ENCODE measurements around the gene DCP1B. TPM values are rescaled to one million over a fixed set of nuclear protein-coding genes. Genes with fewer than 3 reads are reported as not detected.
A peak's percentile ranks its signal among the peaks of the same experiment; 100 is the strongest.

The DCP1B gene
- total and polyA plus RNA-seq, 4 donors = 3.5 to 5.5 (median 4.6) TPM

DNA sequence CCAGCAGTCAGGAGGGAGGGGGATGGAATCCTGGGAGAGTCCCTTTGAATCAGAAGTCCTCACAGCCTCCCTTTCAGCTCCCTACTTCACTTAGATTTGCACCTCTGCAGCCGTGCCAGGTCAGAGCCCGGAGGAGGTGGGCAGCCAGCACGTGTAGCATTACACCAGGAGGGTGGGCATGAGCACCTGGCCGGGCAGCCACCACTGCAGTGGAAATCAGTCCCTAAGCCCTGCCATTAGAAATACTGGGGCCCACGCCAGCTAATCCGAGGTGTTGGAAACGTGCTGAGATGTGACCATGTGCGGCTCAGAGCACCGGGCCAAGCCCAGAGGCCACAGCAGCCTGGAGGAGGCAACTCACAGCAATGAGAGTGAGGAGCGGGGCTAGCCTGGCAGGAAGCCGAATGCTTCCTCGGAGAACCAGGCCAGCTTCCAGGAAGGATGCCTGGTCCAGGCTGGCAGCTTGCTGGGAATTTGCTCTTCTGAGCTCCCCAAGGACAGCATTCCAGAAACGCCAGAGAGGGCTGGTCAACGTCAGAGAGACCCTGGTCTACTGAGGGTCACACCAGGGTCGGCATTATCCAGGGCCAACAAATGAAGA lies 76.4 kb downstream of the DCP1B start (continued):
- TF ChIP-seq ZBTB33 (IDR thresholded peaks at IDR 0.05) (no peak), FOXA2 (IDR thresholded peaks at IDR 0.05) (no peak), GABPA (IDR thresholded peaks at IDR 0.05 in 1 of 2, conservative IDR thresholded peaks at IDR 0.05 in 1 of 2) (no peak), FOXA1 (IDR thresholded peaks at IDR 0.05) (no peak)

DNA sequence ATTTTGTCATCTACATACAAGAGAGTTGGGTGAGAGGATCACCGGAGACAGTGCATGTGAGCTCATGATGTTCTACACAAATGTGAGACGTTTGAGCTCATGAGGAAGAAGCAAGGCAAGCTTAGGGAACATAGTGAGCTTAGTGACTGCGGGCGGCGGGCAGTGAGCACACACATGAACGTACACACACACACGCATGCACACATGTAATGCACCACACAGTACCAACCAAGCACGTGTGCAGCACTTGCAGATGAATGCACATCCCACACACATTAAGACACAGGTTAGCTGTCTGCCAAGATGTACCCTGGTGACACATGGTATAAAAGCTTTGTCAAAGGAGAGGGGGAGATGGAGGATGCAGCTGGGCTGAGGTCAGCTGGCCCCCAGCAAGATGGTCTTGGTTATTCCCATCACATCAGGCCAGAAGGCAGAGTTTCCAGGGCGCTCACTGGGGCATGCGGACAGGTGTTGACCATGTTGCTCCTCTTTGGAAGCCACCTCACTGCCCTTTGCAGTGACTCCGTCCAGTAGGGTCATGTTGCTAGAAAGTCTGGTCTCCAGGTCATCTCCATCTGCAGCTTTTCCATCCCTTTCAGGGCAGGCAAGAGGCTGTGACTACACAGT lies 77.1 kb downstream of the DCP1B start:
- Histone ChIP-seq H3K27ac (ENCODE audit: low read depth in 1 of 2, low read length in 2 of 2) (no peak overlapping the region), H3K9me3 (ENCODE audit: control insufficient read depth in 4 of 4, low read length in 3 of 4) (no peaks in the 10 kb centered on the region), H3K27me3 (ENCODE audit: control insufficient read depth in 4 of 4, insufficient read depth in 4 of 4, low read length in 3 of 4) (no peaks in the 10 kb centered on the region), H3K9ac (ENCODE audit: low read depth in 1 of 2, low read length in 2 of 2) (no peak overlapping the region), H3K4me1 (ENCODE audit: control insufficient read depth in 4 of 4, insufficient read depth in 4 of 4, low read length in 3 of 4) (peaks cover 0 to 1% (median 0%) of the 10 kb centered on the region in 4 donors), H3K4me3 (ENCODE audit: low read depth in 1 of 3, low read length in 3 of 3) (no peak overlapping the region), H3K36me3 (ENCODE audit: control insufficient read depth in 4 of 4, insufficient read depth in 3 of 4, low read depth in 1 of 4, low read length in 3 of 4) (no peaks in the 10 kb centered on the region)
- 89% methylated on average over 11 of the region's 11 CpGs for WGBS
- no peak for TF ChIP-seq GABPA (IDR thresholded peaks at IDR 0.05 in 1 of 2, conservative IDR thresholded peaks at IDR 0.05 in 1 of 2)
- TF ChIP-seq HNF4G (IDR thresholded peaks at IDR 0.05) = no peak
- no peak for TF ChIP-seq SP1 (IDR thresholded peaks at IDR 0.05)
- no peak for TF ChIP-seq NR2F2 (IDR thresholded peaks at IDR 0.05)
- no peak for TF ChIP-seq FOXA2 (IDR thresholded peaks at IDR 0.05)
- no peak for TF ChIP-seq RAD21 (IDR thresholded peaks at IDR 0.05)
- TF ChIP-seq RXRA (IDR thresholded peaks at IDR 0.05) = no peak
- TF ChIP-seq, protein P1, sequence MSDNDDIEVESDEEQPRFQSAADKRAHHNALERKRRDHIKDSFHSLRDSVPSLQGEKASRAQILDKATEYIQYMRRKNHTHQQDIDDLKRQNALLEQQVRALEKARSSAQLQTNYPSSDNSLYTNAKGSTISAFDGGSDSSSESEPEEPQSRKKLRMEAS (IDR thresholded peaks at IDR 0.05) = no peak
- TF ChIP-seq REST (IDR thresholded peaks at IDR 0.05) = no peak
- TF ChIP-seq EGR1 (IDR thresholded peaks at IDR 0.05; ENCODE audit: low read depth in 2 of 2) = no peak
- TF ChIP-seq TAF1 (conservative IDR thresholded peaks at IDR 0.05) = no peak
- TF ChIP-seq JUND (IDR thresholded peaks at IDR 0.05) = no peak
- no peak for TF ChIP-seq FOXA1 (IDR thresholded peaks at IDR 0.05)
- no peak for TF ChIP-seq CTCF (IDR thresholded peaks at IDR 0.05; ENCODE audit: low read depth, low read length, missing input control)
- no peak for TF ChIP-seq YY1 (IDR thresholded peaks at IDR 0.05)
- TF ChIP-seq, protein P2, sequence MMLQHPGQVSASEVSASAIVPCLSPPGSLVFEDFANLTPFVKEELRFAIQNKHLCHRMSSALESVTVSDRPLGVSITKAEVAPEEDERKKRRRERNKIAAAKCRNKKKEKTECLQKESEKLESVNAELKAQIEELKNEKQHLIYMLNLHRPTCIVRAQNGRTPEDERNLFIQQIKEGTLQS (IDR thresholded peaks at IDR 0.05) = no peak
- peak; percentile 31 for DNase-seq (ENCODE audit: low spot score)
